IPS DF 4.7 (cell line): ENCODE results near the gene EIF5B.
"Not testable (repeated sequence)": the region's sequence is repeated elsewhere in the genome, so short reads cannot be mapped to it uniquely, and the experiment has no call there.

Source experiments
- DNase-seq: peaks from one replicate; pipeline ENCODE4 v3.0.0-alpha.2; 2013; ENCODE audit warnings: low spot score; ENCODE audit errors: extremely low read depth

Gene EIF5B, protein sequence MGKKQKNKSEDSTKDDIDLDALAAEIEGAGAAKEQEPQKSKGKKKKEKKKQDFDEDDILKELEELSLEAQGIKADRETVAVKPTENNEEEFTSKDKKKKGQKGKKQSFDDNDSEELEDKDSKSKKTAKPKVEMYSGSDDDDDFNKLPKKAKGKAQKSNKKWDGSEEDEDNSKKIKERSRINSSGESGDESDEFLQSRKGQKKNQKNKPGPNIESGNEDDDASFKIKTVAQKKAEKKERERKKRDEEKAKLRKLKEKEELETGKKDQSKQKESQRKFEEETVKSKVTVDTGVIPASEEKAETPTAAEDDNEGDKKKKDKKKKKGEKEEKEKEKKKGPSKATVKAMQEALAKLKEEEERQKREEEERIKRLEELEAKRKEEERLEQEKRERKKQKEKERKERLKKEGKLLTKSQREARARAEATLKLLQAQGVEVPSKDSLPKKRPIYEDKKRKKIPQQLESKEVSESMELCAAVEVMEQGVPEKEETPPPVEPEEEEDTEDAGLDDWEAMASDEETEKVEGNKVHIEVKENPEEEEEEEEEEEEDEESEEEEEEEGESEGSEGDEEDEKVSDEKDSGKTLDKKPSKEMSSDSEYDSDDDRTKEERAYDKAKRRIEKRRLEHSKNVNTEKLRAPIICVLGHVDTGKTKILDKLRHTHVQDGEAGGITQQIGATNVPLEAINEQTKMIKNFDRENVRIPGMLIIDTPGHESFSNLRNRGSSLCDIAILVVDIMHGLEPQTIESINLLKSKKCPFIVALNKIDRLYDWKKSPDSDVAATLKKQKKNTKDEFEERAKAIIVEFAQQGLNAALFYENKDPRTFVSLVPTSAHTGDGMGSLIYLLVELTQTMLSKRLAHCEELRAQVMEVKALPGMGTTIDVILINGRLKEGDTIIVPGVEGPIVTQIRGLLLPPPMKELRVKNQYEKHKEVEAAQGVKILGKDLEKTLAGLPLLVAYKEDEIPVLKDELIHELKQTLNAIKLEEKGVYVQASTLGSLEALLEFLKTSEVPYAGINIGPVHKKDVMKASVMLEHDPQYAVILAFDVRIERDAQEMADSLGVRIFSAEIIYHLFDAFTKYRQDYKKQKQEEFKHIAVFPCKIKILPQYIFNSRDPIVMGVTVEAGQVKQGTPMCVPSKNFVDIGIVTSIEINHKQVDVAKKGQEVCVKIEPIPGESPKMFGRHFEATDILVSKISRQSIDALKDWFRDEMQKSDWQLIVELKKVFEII

DNA sequence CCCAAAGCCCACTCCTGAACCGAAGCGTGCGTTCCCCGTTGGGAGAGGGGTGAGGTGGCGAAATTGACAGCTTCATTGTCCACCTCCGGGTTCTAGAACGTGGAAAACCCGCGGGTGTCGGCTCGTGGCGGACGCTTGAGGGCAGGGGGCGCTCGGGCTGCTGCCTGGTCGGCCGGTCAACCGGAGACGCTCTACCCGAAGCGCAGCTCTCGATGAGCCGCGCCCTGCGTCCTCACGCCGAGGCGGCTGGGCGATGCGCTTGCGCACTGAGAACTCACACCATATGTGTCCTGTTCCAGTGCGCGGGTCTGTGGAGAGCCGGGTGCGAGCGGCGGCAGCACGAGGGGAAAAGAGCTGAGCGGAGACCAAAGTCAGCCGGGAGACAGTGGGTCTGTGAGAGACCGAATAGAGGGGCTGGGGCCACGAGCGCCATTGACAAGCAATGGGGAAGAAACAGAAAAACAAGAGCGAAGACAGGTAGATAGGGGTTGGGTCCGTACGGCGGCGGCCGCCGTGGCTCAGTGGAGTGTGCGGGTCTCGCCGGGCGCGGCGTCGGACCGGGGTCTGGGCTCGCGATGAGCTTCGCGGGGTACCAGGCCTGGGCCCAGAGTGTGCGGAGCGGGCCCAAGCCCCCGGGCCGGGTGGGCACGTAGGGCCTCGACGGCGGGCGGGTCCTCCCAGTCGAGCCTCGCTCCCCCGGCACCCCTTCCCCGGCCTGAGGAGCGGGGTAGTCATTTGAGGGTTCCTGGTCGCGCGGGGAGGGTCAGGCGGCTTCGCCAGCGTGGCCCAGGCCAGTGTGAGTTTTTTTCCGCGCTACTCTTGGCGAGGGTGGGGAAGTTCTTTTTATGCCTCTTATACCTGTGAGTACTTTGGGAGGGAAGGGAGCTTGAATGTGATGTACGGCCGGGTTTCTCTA is at the start of gene EIF5B:
TSS of gene EIF5B (plus strand) at position 277 of the 916 bp plus-strand sequence. CDS start at position 443, 166 bp downstream.
- DNase-seq = peak; percentile 85

DNA sequence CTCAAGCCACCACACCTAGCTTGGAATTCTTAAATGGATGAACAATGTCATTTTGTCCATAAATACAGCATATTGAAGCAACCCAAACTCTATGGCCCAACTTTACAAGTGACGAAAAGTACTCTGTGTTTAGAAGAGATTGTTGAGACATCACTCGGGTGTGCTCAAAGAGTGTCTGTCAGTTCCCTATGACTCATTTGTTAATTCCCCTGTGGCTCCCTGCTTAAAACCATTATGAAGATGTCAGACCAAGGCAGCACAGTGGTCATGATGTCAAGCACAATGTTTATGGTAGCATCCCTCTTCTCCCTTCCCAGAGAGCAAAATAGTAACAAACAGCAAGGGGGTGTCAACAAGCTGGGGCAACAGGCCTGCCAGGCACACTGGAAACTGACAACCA is 39.2 kb upstream of the EIF5B start:
- no peak for DNase-seq

DNA sequence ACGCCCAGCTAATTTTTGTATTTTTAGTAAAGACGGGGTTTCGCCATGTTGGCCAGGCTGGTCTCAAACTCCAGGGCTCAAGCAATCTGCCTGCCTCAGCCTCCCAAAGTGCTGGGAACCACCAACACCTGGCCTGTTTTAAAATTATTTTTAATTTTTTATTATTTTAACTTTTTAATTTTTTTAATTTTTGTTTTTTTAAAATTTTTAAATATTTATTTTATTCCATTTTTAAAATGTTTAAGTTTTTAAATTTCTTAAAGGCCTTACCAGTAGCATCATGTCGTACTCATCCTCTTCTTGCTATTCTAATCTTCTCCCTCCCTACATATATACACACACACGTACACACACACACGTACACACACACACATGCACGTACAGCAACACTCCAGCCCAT is 37.6 kb upstream of the EIF5B start:
- DNase-seq = no peak

DNA sequence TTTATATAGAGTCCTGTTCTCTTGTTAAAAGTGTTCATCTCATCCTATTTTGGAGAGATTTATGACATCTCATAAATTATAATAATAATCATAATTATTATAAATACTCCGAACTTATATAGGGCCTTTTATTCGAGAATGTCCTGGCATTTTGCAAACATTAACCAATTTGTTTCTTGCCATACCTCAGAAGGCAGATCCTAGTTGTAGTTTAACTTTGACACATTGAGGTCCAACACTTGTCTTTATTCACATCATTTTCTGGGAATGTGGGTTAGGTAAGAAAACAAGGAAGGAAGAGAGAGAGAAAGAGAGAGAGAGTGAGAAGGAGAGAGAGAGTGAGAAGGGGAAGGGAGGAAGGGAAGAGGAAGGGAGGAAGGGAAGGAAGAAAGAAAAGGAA is 36.1 kb upstream of the EIF5B start, which contains the start of gene LYG1:
TSS of gene LYG1 (minus strand) at position 101 of the 400 bp plus-strand sequence. CDS start 5,527 bp downstream, outside the sequence.
- DNase-seq = not testable (repeated sequence)

DNA sequence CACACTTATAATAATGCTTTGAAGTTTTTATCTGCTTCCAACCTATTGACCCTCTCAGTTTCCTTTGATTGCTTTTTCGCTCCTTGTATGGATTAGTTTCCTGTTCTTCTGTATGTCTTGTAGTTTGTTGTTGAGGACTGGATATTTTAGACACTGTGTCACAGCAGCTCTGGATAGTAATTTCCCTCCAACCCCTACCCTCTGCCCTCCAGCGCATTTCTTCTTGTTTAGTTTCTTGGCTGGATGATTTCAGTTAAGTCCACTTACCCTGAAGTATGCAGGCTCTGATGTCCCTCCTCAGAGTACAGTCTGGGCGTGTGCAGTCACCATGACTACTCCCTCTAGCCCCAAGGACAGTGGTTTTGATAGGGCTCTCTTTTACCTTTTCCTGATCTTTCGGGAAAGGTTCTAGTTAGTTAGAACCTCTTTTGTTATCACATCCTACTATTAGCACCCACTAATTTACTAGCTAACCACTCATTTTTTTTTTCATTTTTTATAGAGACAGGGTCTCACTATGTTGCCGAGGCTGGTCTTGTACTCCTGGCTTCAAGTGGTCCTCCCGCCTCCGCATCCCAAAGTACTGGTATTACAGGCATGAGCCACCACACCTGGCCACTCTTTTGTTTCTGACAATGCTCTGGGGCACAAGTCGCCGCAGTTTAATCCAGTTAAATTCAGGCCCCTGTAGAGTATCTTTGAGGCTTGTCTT is 19.9 kb upstream of the EIF5B start:
- no peak for DNase-seq

DNA sequence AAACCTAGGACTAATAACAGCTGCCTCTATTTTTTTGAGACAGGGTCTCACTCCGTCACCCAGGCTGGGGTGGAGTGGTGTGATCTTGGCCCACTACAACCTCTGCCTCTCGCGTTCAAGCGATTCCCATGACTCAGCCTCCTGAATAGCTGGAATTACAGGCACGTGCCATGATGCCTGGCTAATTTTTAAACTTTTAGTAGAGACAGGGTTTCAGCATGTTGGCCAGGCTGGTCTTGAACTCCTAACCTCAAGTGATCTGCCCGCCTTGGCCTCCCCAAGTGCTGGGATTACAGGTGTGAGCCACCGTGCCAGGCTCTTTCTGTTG is 19.4 kb upstream of the EIF5B start:
- DNase-seq = not testable (repeated sequence)

DNA sequence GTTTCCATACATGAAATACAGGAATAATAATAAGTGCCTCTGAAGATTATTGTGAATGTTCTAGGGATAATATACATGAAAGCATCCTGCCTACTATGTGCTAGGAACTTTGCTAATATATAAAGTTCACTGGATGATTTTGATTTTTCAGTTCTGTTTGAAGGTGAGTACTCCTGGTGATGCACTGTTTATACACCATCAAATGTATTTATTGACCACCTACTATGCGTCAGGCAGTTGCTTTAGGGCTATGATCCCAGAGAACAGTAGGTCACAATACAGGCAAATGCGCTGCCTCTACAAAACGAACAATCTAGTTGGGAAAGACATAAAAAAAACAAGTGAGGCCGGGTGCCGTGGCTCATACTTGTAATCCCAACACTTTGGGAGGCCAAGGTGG is 11.8 kb upstream of the EIF5B start:
- DNase-seq = no peak

DNA sequence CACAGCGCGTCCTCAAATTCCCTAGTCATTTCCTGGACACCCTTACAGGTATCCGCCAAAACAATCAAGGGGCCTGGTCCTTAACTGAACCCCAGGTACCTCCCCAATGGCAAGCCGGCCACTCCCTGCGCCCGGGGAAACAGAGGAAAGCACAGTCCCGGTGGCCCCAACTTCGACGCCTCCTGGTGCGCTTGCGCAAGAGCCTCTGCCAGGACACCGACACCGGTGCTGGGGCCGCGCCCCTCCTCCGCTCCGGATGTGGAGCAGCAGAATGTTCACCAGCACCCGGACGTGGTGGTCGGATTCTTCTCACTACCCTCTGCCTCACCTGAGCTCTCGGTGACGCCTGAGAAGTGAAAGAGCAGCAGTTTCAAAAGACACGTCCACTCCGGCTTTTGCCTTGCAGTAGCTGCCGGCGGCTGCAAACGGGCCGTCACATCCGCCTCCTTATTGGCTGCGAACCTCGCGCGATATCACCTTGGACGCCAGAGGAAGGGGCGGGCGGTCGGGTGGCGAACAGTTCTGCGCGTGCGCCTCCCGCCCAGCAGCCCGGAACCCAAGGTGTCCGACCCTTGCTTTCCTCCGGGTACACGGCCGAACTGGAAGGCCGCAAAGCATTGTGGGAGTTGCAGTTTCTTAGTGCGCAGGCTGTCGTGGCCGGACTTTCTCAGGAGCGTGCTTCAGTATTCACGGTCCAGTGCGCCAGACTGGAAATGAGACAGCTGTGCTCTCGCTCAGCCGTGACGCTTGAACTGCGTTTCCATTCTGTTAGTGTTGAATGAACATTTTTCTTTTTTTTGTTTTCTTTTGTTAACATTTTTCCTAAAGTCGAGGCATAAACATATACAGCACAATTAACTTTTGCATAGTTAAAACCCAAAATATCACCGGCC is 1.0 kb upstream of the EIF5B start, which contains the start of gene TXNDC9:
TSS of gene TXNDC9 (minus strand) at position 423 of the 893 bp plus-strand sequence. CDS start 3,123 bp downstream, outside the sequence.
- peak; percentile 96 for DNase-seq

DNA sequence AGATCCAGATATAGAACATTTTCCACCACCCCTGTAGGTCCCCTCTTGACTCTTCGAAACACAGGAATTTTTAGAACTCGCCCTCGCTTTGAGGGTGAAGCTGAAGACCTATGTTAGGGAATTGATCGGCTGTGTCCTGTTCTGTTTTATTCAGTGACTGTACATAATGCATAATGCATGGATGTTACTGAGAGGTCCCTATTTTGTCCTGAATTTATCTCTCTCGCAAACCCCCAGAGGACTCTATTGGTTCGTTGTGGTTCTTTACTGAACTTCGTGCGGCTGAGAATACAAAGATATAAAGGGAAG is 431 bp upstream of the EIF5B start:
- no peak for DNase-seq

DNA sequence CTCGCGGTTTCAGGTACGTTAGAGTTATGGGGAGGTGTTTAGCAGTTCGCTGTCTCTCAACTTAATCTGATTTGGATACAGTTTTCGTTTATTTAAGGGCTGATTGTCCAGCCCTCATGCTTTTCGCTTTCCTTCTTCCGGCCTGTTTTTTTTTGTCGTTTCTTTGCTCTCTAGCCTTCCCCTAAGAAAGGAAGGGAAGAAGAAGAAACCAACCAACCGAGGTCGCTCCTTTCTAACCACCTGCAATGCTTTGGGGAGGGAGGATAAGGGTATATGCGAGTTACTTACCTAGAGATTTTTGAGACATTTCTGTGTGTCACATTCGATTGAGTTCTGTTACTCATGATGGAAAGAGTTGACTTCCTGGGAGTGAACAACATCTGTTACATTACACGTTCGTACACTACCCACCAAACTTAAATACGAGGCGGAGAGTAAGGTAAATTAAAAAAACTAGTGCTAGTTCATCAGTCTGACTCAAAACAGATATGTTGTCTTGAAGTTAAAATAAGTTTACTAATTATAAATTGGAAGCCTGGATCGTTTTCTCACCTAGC is 918 bp downstream of the EIF5B start:
- DNase-seq = no peak

DNA sequence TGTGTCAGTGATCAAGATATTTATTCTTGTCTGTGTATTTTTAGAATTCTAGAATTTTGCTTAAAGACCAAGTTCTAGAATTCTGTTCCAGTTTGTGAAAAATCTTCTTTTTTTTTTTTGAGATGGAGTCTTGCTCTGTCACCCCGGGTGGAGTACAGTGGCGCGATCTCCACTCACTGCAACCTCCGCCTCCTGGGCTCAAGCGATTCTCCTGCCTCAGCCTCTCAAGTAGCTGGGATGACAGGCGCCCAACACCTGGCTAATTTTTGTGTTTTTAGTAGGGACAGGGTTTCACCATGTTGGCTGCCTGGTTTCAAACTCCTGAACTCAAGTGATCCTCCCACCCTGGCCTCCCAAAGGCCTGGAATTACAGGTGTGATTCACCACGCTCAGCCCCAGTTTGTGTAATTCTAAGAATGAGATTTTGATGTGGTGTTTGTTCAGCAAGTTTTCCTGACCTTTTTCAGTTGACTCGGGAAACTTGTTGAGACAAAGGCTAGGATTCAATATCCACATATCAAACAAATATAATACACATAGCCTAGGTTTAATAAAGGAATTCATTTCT is 3.6 kb downstream of the EIF5B start:
- DNase-seq = no peak

DNA sequence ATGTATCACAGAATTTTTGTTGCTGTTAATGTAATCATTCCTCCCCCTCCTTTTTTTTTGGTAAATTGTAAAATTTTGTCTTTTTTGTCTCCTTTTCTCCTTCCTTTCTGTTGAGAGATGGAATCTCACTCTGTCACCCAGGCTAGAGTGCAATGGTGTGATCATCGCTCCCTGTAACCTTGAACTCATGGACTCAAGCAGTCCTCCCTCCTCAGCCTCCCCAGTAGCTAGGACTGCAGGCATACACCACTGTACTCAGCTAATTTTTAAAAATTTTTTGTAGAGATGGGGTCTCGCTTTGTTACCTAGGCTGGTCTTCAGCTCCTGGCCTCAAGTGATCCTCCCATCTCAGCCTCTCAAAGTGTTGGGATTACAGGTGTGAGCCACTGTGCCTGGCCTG is 5.3 kb downstream of the EIF5B start:
- DNase-seq = no peak

DNA sequence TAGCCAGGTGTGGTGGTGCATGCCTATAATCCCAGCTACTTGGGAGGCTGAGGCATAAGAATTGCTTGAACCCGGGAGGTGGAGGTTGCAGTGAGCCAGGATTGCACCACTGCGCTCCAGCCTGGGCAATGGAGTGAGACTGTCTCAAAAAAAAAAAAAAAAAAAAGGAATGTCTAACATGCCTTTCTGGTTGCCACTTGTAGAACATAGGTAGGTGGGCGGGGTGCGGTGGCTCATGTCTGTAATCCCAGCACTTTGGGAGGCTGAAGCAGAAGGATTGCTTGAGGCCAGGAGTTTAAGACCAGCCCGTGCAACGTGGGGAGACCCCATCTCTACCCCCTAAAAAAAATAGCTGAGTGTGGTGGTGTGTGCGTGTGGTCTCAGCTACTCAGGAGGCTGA is 8.3 kb downstream of the EIF5B start:
- DNase-seq = not testable (repeated sequence)

DNA sequence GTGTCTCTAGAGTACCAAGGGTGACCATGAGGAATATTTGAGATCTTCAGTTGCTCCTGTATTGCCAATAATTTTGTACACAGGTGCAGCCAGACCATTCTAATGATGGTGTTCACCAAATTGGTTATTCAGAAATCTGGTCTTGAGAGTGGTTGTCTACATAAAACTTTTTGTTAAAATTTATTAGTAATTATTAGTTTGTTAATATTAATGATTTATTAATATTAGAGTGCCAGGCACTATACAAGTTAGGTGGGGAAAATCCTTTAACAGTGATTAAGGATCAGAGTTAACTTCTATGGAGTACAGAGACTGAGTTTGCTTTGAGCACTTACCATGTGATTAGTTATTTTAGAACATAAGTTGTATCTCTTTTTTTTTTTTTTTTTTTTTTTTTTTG is 9.0 kb downstream of the EIF5B start:
- no peak for DNase-seq

DNA sequence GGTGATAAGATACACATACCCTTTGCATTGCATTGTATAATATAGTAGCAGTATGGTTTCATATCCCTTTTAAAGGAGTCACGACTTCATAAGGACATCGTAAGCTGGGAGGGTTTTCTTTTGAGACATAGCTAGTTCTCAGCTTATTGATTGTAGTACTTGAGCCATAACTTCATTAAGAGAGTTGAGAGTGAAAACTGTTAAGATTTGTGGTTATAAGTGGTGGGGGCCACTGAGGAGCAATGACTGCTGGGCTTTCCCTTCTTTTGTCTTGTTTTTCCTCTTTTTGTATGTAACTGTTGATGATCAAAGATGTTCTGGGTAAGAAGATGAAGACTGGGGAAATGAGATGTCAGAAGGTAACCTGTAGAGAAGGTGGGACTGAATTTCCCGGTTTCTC is 11.0 kb downstream of the EIF5B start:
- DNase-seq = no peak

DNA sequence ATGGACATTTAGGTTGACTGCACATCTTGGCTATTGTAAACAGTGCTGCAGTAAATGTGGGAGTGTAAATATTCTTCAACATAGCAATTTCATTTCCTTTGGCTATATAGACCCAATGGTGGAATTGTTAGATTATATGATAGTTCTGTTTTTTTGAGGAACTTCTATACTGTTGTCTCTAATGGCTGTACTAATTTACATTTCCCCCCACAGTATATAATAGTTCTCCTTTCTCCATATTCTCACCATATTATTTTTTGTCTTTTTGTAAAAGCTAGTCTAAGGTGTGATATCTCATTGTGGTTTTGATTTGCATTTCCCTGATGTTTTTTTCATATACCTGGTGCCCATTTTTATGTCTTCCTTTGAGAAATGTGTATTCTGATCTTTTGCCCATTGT is 13.0 kb downstream of the EIF5B start:
- no peak for DNase-seq

DNA sequence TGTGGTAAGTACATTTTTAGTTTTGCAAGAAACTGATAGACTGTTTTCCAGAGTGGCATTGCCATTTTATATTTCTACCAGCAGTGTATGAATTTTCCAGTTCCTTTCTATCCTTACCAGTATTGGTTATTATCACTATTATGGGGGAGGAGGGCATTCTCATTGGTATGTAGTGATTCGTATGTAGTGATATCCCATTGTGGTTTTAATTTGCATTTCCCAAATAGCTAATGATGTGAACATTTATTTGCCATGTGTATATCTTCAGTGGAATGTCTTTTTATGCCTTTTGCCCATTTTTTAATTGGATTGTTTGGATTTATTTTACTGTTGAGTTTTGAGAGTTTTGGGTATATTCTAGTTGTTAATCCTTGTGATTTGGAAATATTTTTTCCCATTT is 16.9 kb downstream of the EIF5B start:
- DNase-seq = no peak

DNA sequence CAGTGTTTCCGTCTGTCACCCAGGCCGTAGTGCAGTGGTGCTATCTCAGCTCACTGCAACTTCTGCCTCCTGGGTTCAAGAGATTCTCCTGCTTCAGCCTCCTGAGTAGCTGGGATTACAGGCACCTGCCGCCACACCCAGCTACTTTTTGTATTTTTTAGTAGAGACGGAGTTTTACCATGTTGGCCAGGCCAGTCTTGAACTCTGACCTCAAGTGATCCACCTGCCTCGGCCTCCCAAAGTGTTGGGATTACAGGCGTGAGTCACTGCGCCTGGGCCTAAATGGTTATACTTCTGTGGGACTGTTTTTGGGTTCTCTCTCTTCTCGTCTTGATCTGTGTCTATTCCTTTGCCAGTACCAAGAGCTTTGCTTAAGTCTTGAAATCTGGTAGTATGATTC is 17.6 kb downstream of the EIF5B start:
- not testable (repeated sequence) for DNase-seq
